Endothelial cell of umbilical vein (primary cell): ENCODE data around the gene MB21D2. TPM values are rescaled to one million over a fixed set of nuclear protein-coding genes. Genes with fewer than 3 reads are reported as not detected.

Experiments
- BruUV-seq: library from RNA; stranded (reverse); fragments of 400-500 nt; replicated peaks from 2 replicates; lab custom pipeline; 2021; lab: Mats Ljungman, UMichigan
- CTCF ChIA-PET: fragments of 300-600, 350-600 bp; sonication (Branson Sonifier 250); formaldehyde crosslinking; loops from one replicate; lab custom pipeline; 2021; ENCODE audit warnings: antibody characterized with exemption, inconsistent platforms; lab: Charles Lee
- POLR2A ChIA-PET: fragments of 300-600, 350-600 bp; sonication (Branson Sonifier 250); formaldehyde crosslinking; loops from one replicate; lab custom pipeline; 2021; ENCODE audit warnings: antibody characterized with exemption, inconsistent platforms; lab: Charles Lee
- DNase-seq: peaks from one replicate; pipeline ENCODE4 v3.0.0-alpha.2; 2011; ENCODE audit warnings: low read depth, low spot score
- FAIRE-seq: peaks from 2 replicates; lab custom pipeline; 2011; peaks lifted over from hg19 to GRCh38; lab: Jason Lieb, UNC
- H2AFZ ChIP-seq: 2 replicates; pipeline ENCODE4 v1.6.0; 2012; ENCODE audit warnings: low read depth, low read length, control low read depth, inconsistent platforms
- H3K27ac ChIP-seq: 2 replicates; pipeline ENCODE4 v1.5.1; 2011; ENCODE audit warnings: low read depth, mild to moderate bottlenecking, control low read depth, low read length, moderate library complexity; ENCODE audit not compliant: insufficient read depth
- H3K27me3 ChIP-seq, 2 experiments: 2 replicates each; pipeline versions ENCODE4 v1.6.0 to v1.6.1; 2011; ENCODE audit warnings: low read length in 2 of 2, mixed read lengths in 1 of 2; ENCODE audit not compliant: control insufficient read depth in 2 of 2, insufficient read depth in 2 of 2
- H3K36me3 ChIP-seq, 2 experiments: 2 replicates in 1 of 2; 3 replicates in 1 of 2; pipeline ENCODE4 v1.5.1; 2011; ENCODE audit warnings: low read length in 2 of 2, mild to moderate bottlenecking in 1 of 2, moderate library complexity in 1 of 2; ENCODE audit not compliant: control insufficient read depth in 2 of 2, insufficient read depth in 2 of 2; ENCODE audit errors: extremely low read depth in 1 of 2
- H3K4me1 ChIP-seq: 3 replicates; pipeline ENCODE4 v1.5.1; 2011; ENCODE audit warnings: mild to moderate bottlenecking, low read length; ENCODE audit not compliant: control insufficient read depth, insufficient read depth; ENCODE audit errors: extremely low read depth
- H3K4me2 ChIP-seq: 2 replicates; pipeline ENCODE4 v1.6.1; 2011; ENCODE audit warnings: low read length, control low read depth, mixed read lengths; ENCODE audit not compliant: insufficient read depth
- H3K4me3 ChIP-seq, 3 experiments: fragments of 200-600 bp in 1 of 3; sonication (generic), shearing (Covaris generic) in 1 of 3; replicated peaks in 1 of 3; 2 replicates each; pipeline ENCODE4 v1.5.1; 2011 to 2016; ENCODE audit warnings: control low read depth in 3 of 3, low read length in 3 of 3, mild to moderate bottlenecking in 2 of 3, inconsistent platforms in 1 of 3, low read depth in 1 of 3, moderate library complexity in 1 of 3; ENCODE audit not compliant: insufficient read depth in 1 of 3
- H3K79me2 ChIP-seq: 2 replicates; pipeline ENCODE4 v1.6.0; 2012; ENCODE audit warnings: low read length, inconsistent platforms; ENCODE audit not compliant: control insufficient read depth, insufficient read depth
- H3K9ac ChIP-seq: replicated peaks from 2 replicates; pipeline ENCODE3; 2011; ENCODE audit warnings: low read length, control low read depth; ENCODE audit not compliant: insufficient read depth; ENCODE audit errors: extremely low read depth
- H3K9me1 ChIP-seq: replicated peaks from 3 replicates; pipeline ENCODE4 v1.6.0; 2011; ENCODE audit warnings: mild to moderate bottlenecking, low read length; ENCODE audit not compliant: control insufficient read depth, insufficient read depth; ENCODE audit errors: extremely low read depth
- H3K9me3 ChIP-seq: replicated peaks from 2 replicates; pipeline ENCODE4 v1.5.1; 2012; ENCODE audit warnings: low read length, inconsistent platforms; ENCODE audit not compliant: control insufficient read depth, insufficient read depth
- H4K20me1 ChIP-seq: replicated peaks from 2 replicates; pipeline ENCODE3; 2011; ENCODE audit warnings: mild to moderate bottlenecking, low read length; ENCODE audit not compliant: control insufficient read depth, insufficient read depth; ENCODE audit errors: extremely low read depth
- FOS ChIP-seq: IDR thresholded peaks from 2 replicates; pipeline ENCODE4 v1.6.1; 2011; ENCODE audit warnings: mild to moderate bottlenecking, low read length, moderate library complexity, borderline replicate concordance; ENCODE audit not compliant: insufficient read depth
- GATA2 ChIP-seq: IDR thresholded peaks from 2 replicates; pipeline ENCODE4 v1.7.0; 2011; ENCODE audit warnings: low read depth, mild to moderate bottlenecking, moderate library complexity, mixed read lengths, low read length; ENCODE audit not compliant: insufficient read length, insufficient read depth
- JUN ChIP-seq: IDR thresholded peaks from 2 replicates; pipeline ENCODE4 v1.6.1; 2011; ENCODE audit warnings: borderline replicate concordance, low read depth; ENCODE audit not compliant: insufficient read length, insufficient read depth
- MYC ChIP-seq: IDR thresholded peaks from one replicate; pipeline ENCODE4 v1.6.1; 2011; ENCODE audit warnings: mild to moderate bottlenecking, low read depth, low read length
- POLR2A ChIP-seq: IDR thresholded peaks from 2 replicates; pipeline ENCODE4 v1.6.1; 2012; ENCODE audit warnings: low read depth, mild to moderate bottlenecking, control low read depth, low read length
- dilution Hi-C: fragments of 300-500 bp; cut with MboI; formaldehyde crosslinking; loops from one replicate; pipeline ENCODE4 v1.15.0; 2019; ENCODE audit warnings: low sequenced_read_pairs; ENCODE audit not compliant: extremely low pct_ligation_motif_present
- intact Hi-C: fragments of 100-400 bp; cut with micrococcal nuclease; formaldehyde crosslinking; loops from one replicate; pipeline ENCODE4 v1.10.0; 2022
- polyA plus RNA-seq, 4 experiments: library from polyadenylated mRNA; depleted of rRNA in 3 of 4; stranded (reverse) in 3 of 4; unstranded in 1 of 4; fragments of >200 nt; gene quantifications; 2 replicates each; pipeline versions ENCODE4 v1.2.1 to v1.2.3, GENCODE V29; 2011 to 2012; ENCODE audit warnings: missing spikeins in 1 of 4
- total RNA-seq: library from RNA; stranded (reverse); gene quantifications from 2 replicates; pipeline ENCODE4 v1.2.3, GENCODE V29; 2021
- TF ChIP-seq, protein P1 (sequence below): IDR thresholded peaks from 2 replicates; pipeline ENCODE4 v1.6.1; 2011; ENCODE audit not compliant: insufficient read depth, insufficient read length
- TF ChIP-seq, protein P2 (sequence below), 2 donors: IDR thresholded peaks; 1 replicate in 1 of 2; 2 replicates in 1 of 2; pipeline ENCODE4 v1.5.1; 2011; ENCODE audit warnings: low read length in 2 of 2, mild to moderate bottlenecking in 2 of 2, moderate library complexity in 2 of 2, control low read depth in 1 of 2, inconsistent platforms in 1 of 2, low read depth in 1 of 2; ENCODE audit not compliant: insufficient read depth in 1 of 2; ENCODE audit errors: extremely low read depth in 1 of 2

The MB21D2 gene
- total and polyA plus RNA-seq, 2 donors (not counting 3 experiments of a cell fraction or from before 2014, with no cell fraction given) = 6.7 to 7.4 TPM

DNA sequence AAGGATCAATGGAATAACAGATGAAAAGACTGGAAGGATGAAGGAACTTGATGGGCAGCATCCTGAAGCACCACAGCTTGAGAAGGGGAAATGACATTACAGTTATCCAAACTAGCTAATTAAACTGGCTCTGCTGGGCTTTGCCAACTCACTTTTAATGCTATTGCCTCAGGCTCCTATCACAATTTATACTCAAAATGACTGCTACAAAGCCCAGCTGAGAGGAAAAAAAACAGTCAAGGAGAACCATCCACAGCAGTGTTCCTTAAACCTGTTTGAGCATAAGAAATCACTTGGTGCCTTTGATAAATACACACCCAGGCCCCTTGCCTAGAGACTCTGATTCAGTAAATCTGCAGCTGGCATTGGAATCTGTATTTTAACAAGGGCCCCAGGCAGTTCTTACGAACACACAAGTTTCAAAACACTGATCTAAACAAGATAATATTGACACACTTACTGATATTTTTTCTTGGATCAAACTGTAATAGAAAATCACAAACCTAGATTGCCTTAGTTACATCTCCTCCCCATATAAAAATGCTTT, 85.8 kb downstream of the MB21D2 start:
- peaks cover 11% of the 10 kb centered on the region for H3K4me1 ChIP-seq
- no peaks in the 10 kb centered on the region for H3K9me3 ChIP-seq
- no peaks in the 10 kb centered on the region for H3K27me3 ChIP-seq
- H3K4me2 ChIP-seq = no peak overlapping the region
- POLR2A ChIA-PET = no interaction called here
- dilution Hi-C loops = no loop called here
- TF ChIP-seq GATA2 (no peak), FOS (no peak), POLR2A (no peak), JUN (no peak)
- H3K27ac ChIP-seq = no peak overlapping the region
- no peak overlapping the region for H2AFZ ChIP-seq
- no peak for DNase-seq
- no peak overlapping the region for H3K9ac ChIP-seq
- intact Hi-C loops = no loop called here
- FAIRE-seq = no peak
- H3K36me3 ChIP-seq = no peaks in the 10 kb centered on the region
- no peaks in the 10 kb centered on the region for H3K79me2 ChIP-seq
- no TSS peak for BruUV-seq
- no peaks in the 10 kb centered on the region for H4K20me1 ChIP-seq
- CTCF ChIA-PET = interaction anchor here (1.6 kb wide), 1 partner anchor 83 kb away, joined by 3 read pairs; no protein-coding TSS in a partner anchor
- no peak overlapping the region for H3K4me3 ChIP-seq
- H3K9me1 ChIP-seq = no peaks in the 10 kb centered on the region

DNA sequence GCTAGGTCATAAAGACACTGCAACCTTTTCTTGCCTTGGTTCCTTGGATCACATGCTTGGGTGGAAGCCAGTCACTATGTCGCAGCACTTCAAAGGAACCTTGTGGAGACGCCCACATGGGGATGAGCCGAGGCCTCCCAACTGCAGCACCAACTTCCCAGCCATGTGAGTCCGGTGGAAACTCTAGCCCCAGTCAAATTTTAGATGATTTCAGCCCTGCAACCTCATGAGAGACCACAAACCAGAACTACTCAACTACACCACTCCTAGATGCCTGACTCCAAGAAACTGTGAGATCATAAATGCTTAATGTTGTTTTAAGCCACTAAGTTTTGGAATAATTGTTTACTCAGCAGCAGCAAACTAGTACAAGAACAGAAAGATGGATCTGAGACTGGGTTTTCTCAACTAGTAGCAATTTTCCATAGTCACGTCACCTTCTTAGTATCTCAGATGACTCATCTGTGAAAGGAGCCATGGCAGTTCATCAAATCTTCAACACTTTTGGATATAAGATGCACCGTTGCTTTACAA, 86.5 kb downstream of the MB21D2 start:
- H3K4me3 ChIP-seq = no peak overlapping the region
- POLR2A ChIA-PET = no interaction called here
- intact Hi-C loops = no loop called here
- no peaks in the 10 kb centered on the region for H3K79me2 ChIP-seq
- H4K20me1 ChIP-seq = no peaks in the 10 kb centered on the region
- H3K36me3 ChIP-seq = no peaks in the 10 kb centered on the region
- DNase-seq = no peak
- CTCF ChIA-PET = no interaction called here
- TF ChIP-seq, protein P1, sequence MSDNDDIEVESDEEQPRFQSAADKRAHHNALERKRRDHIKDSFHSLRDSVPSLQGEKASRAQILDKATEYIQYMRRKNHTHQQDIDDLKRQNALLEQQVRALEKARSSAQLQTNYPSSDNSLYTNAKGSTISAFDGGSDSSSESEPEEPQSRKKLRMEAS = no peak
- TF ChIP-seq FOS (no peak), GATA2 (no peak), POLR2A (no peak), MYC (no peak), JUN (peak; percentile 17)
- TF ChIP-seq, protein P2, sequence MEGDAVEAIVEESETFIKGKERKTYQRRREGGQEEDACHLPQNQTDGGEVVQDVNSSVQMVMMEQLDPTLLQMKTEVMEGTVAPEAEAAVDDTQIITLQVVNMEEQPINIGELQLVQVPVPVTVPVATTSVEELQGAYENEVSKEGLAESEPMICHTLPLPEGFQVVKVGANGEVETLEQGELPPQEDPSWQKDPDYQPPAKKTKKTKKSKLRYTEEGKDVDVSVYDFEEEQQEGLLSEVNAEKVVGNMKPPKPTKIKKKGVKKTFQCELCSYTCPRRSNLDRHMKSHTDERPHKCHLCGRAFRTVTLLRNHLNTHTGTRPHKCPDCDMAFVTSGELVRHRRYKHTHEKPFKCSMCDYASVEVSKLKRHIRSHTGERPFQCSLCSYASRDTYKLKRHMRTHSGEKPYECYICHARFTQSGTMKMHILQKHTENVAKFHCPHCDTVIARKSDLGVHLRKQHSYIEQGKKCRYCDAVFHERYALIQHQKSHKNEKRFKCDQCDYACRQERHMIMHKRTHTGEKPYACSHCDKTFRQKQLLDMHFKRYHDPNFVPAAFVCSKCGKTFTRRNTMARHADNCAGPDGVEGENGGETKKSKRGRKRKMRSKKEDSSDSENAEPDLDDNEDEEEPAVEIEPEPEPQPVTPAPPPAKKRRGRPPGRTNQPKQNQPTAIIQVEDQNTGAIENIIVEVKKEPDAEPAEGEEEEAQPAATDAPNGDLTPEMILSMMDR (IDR thresholded peaks at IDR 0.05; ENCODE audit: extremely low read depth in 1 of 2, insufficient read depth in 1 of 2, low read depth in 1 of 2, low read length in 2 of 2) = no peak
- H3K27ac ChIP-seq = no peak overlapping the region
- BruUV-seq = no TSS peak
- peaks cover 11% of the 10 kb centered on the region for H3K4me1 ChIP-seq
- dilution Hi-C loops = no loop called here
- no peaks in the 10 kb centered on the region for H3K27me3 ChIP-seq
- FAIRE-seq = no peak
- H3K4me2 ChIP-seq = no peak overlapping the region
- H3K9ac ChIP-seq = no peak overlapping the region
- no peak overlapping the region for H2AFZ ChIP-seq
- H3K9me3 ChIP-seq = no peaks in the 10 kb centered on the region
- no peaks in the 10 kb centered on the region for H3K9me1 ChIP-seq
